GM18519 (cell line): ENCODE measurements around the gene ATP6V1F.

Experiments
- ATAC-seq: cut with Tn5 transposase; IDR thresholded peaks from one replicate; pipeline ENCODE4 v1.9.1; 2021; ENCODE audit warnings: mild to moderate bottlenecking, moderate library complexity; ENCODE audit not compliant: unreplicated experiment, low FRiP score

The ATP6V1F gene

GRCh38 chr7:128847721-128848211 lies 14.9 kb upstream of the ATP6V1F start:
- ATAC-seq = no peak

- no peak for ATAC-seq
These were observed 14.1 kb upstream of the ATP6V1F start for GRCh38 chr7:128848289-128849155.

GRCh38 chr7:128849156-128849515 lies 13.5 kb upstream of the ATP6V1F start:
- ATAC-seq = no peak

GRCh38 chr7:128849804-128850490 lies 12.7 kb upstream of the ATP6V1F start:
- ATAC-seq = no peak

GRCh38 chr7:128852537-128853254 lies 10.0 kb upstream of the ATP6V1F start:
- ATAC-seq = no peak

- ATAC-seq = no peak
These were observed 8.9 kb upstream of the ATP6V1F start for GRCh38 chr7:128853799-128854198.

GRCh38 chr7:128854396-128854795 lies 8.3 kb upstream of the ATP6V1F start:
- ATAC-seq = no peak

- ATAC-seq = no peak
These were observed 7.1 kb upstream of the ATP6V1F start for GRCh38 chr7:128855559-128855958.

GRCh38 chr7:128856001-128856718 lies 6.5 kb upstream of the ATP6V1F start:
- no peak for ATAC-seq

GRCh38 chr7:128858380-128859231 lies 4.0 kb upstream of the ATP6V1F start:
- ATAC-seq = no peak

- ATAC-seq = no peak
These were observed 3.2 kb upstream of the ATP6V1F start for GRCh38 chr7:128859232-128860157.

- ATAC-seq = no peak
These were observed 2.2 kb upstream of the ATP6V1F start for GRCh38 chr7:128860158-128861073.

- no peak for ATAC-seq
These were observed 592 bp upstream of the ATP6V1F start for GRCh38 chr7:128861957-128862570.

- ATAC-seq = no peak
These were observed 855 bp downstream of the ATP6V1F start for GRCh38 chr7:128863433-128863989.

- ATAC-seq = no peak
These were observed 2.6 kb downstream of the ATP6V1F start for GRCh38 chr7:128865303-128865702.

GRCh38 chr7:128865996-128866877 lies 3.6 kb downstream of the ATP6V1F start:
- no peak for ATAC-seq
